GM12878 (cell line): ENCODE data around the gene TOX2. TPM values are rescaled to one million over a fixed set of nuclear protein-coding genes. Genes with fewer than 3 reads are reported as not detected.

Experiments
- ATAC-seq: fragments of 200-7000 bp; cut with Tn5 transposase; 3 replicates; pipeline ENCODE4 v1.9.1; 2020; ENCODE audit warnings: mild to moderate bottlenecking, moderate library complexity
- BruUV-seq: library from RNA; stranded (reverse); fragments of 400-500 nt; replicated peaks from 2 replicates; lab custom pipeline; 2021; lab: Mats Ljungman, UMichigan
- CTCF ChIA-PET: fragments of 300-600 bp; sonication (Branson Sonifier 250); formaldehyde crosslinking; extraction: SDS; loops from one replicate; lab custom pipeline; 2021; ENCODE audit warnings: inconsistent platforms; lab: Yijun Ruan, JAX
- POLR2A ChIA-PET: fragments of 350-600 bp; formaldehyde crosslinking; extraction: SDS; loops from one replicate; lab custom pipeline; 2021; ENCODE audit warnings: inconsistent platforms; lab: Charles Lee
- RAD21 ChIA-PET: fragments of 300-600 bp; sonication (Branson Sonifier 250); formaldehyde crosslinking; loops from one replicate; lab custom pipeline; 2023; ENCODE audit warnings: antibody characterized with exemption; ENCODE audit not compliant: unreplicated experiment; lab: Charles Lee
- SMC1A ChIA-PET: fragments of 300-600 bp; sonication (Branson Sonifier 250); formaldehyde crosslinking; loops from one replicate; lab custom pipeline; 2023; ENCODE audit not compliant: unreplicated experiment, uncharacterized antibody; lab: Charles Lee
- DNase-seq: peaks from one replicate; pipeline ENCODE4 v3.0.0-alpha.2; 2011; ENCODE audit warnings: low read depth, low spot score
- FAIRE-seq: peaks from 3 replicates; lab custom pipeline; 2011; peaks lifted over from hg19 to GRCh38; lab: Jason Lieb, UNC
- H2AFZ ChIP-seq: 2 replicates; pipeline ENCODE4 v1.6.0; 2011; ENCODE audit warnings: low read depth, low read length, control low read depth; ENCODE audit not compliant: control insufficient read depth
- H3K27ac ChIP-seq: 2 replicates; pipeline ENCODE4 v1.5.1; 2011; ENCODE audit warnings: control low read depth; ENCODE audit not compliant: control insufficient read depth, insufficient read depth
- H3K27me3 ChIP-seq, 2 experiments: replicated peaks in 1 of 2; 2 replicates each; pipeline versions ENCODE4 v1.6.0 to v1.6.1; 2011; ENCODE audit warnings: low read length in 1 of 2; ENCODE audit not compliant: control insufficient read depth in 2 of 2, insufficient read depth in 2 of 2
- H3K36me3 ChIP-seq, 2 experiments: 2 replicates each; pipeline ENCODE4 v1.5.1; 2011; ENCODE audit warnings: low read length in 1 of 2; ENCODE audit not compliant: control insufficient read depth in 2 of 2, insufficient read depth in 2 of 2
- H3K4me1 ChIP-seq: 2 replicates; pipeline ENCODE4 v1.6.1; 2011; ENCODE audit warnings: mild to moderate bottlenecking, low read length, moderate library complexity, mixed read lengths; ENCODE audit not compliant: control insufficient read depth, insufficient read depth
- H3K4me2 ChIP-seq: 2 replicates; pipeline ENCODE4 v1.6.0; 2011; ENCODE audit warnings: control low read depth; ENCODE audit not compliant: control insufficient read depth, insufficient read depth
- H3K4me3 ChIP-seq: fragments of 200-600 bp; sonication (generic); 2 replicates; pipeline ENCODE4 v1.5.1; 2016
- H3K79me2 ChIP-seq: 2 replicates; pipeline ENCODE4 v1.6.0; 2011; ENCODE audit warnings: low read length; ENCODE audit not compliant: control insufficient read depth, insufficient read depth
- H3K9ac ChIP-seq: 2 replicates; pipeline ENCODE4 v1.8.0; 2011; ENCODE audit warnings: low read length, control low read depth, mixed read lengths; ENCODE audit not compliant: control insufficient read depth, insufficient read depth
- H3K9me3 ChIP-seq: replicated peaks from 3 replicates; pipeline ENCODE4 v1.5.1; 2011; ENCODE audit warnings: mild to moderate bottlenecking, low read length; ENCODE audit not compliant: control insufficient read depth, insufficient read depth
- H4K20me1 ChIP-seq: 2 replicates; pipeline ENCODE4 v1.6.0; 2011; ENCODE audit not compliant: control insufficient read depth, insufficient read depth
- CREB1 ChIP-seq: IDR thresholded peaks from 2 replicates; pipeline ENCODE4 v1.6.1; 2012; ENCODE audit warnings: low read depth, mild to moderate bottlenecking, inconsistent platforms
- FOXM1 ChIP-seq: IDR thresholded peaks from 2 replicates; pipeline ENCODE4 v1.6.1; 2012; ENCODE audit warnings: low read depth, mild to moderate bottlenecking, inconsistent platforms, low read length, moderate library complexity
- HCFC1 ChIP-seq: fragments of 150-350 bp; IDR thresholded peaks from 2 replicates; pipeline ENCODE4 v1.6.1; 2014; ENCODE audit warnings: low read length
- JUND ChIP-seq: IDR thresholded peaks from 2 replicates; pipeline ENCODE4 v1.6.1; 2012; ENCODE audit warnings: low read depth, mild to moderate bottlenecking, low read length, improper control_type of control experiment, moderate library complexity
- NRF1 ChIP-seq: conservative IDR thresholded peaks from 2 replicates; pipeline ENCODE4 v1.6.1; 2011; ENCODE audit warnings: mild to moderate bottlenecking, low read depth, low read length, improper control_type of control experiment
- PRDM15 ChIP-seq: fragments of 450-650 bp; formaldehyde crosslinking; IDR thresholded peaks from 2 replicates; pipeline ENCODE4 v1.4.0; 2020; ENCODE audit warnings: mild to moderate bottlenecking, moderate library complexity
- RCOR1 ChIP-seq: conservative IDR thresholded peaks from 2 replicates; pipeline ENCODE4 v1.6.1; 2012; ENCODE audit warnings: low read depth, low read length, improper control_type of control experiment
- SRF ChIP-seq, 2 experiments: IDR thresholded peaks; 2 replicates each; pipeline ENCODE4 v1.6.1; 2011; ENCODE audit warnings: low read depth in 2 of 2, low read length in 2 of 2, mild to moderate bottlenecking in 1 of 2, moderate library complexity in 1 of 2
- TARDBP ChIP-seq: IDR thresholded peaks from 2 replicates; pipeline ENCODE4 v1.6.1; 2016; ENCODE audit warnings: borderline replicate concordance
- ZNF622 ChIP-seq: fragments of 450-650 bp; IDR thresholded peaks from 2 replicates; pipeline ENCODE4 v1.6.1; 2017; ENCODE audit warnings: mild to moderate bottlenecking, inconsistent platforms
- ZNF687 ChIP-seq: fragments of 450-650 bp; IDR thresholded peaks from 2 replicates; pipeline ENCODE4 v1.6.1; 2017; ENCODE audit warnings: mild to moderate bottlenecking, moderate library complexity
- WGBS: methylation state at CpG from one replicate; pipeline ENCODE4 v1.1.6; 2016; ENCODE audit warnings: low lambda C conversion rate; ENCODE audit not compliant: insufficient replicate concordance, insufficient coverage; ENCODE audit errors: missing lambda C conversion rate; 5-methylcytosine and 5-hydroxymethylcytosine counted together
- in situ Hi-C: fragments of 300-500 bp; cut with MboI; formaldehyde crosslinking; loops from 9 replicates; pipeline ENCODE4 v1.14.3; 2018; ENCODE audit warnings: mixed read lengths
- intact Hi-C: fragments of 100-400 bp; cut with micrococcal nuclease; formaldehyde crosslinking; loops from one replicate; pipeline ENCODE4 v1.14.2; 2022; ENCODE audit not compliant: unreplicated experiment
- polyA plus RNA-seq, 11 experiments: library from polyadenylated mRNA; depleted of rRNA in 4 of 11; unstranded in 6 of 11; stranded (reverse) in 5 of 11; fragments of >200 nt; fragmentation: Nextera tagmentation in 4 of 11; fragmentation: Illumina TruSeq in 1 of 11; extraction: Ambion mirVana in 4 of 11; extraction: Trizol in 1 of 11; gene quantifications; 1 replicate in 1 of 11; 2 replicates in 10 of 11; pipeline versions ENCODE4 v1.2.1 to v1.2.3, GENCODE V29; 2011 to 2016; ENCODE audit warnings: inconsistent platforms in 2 of 11, missing spikeins in 2 of 11, low read depth in 1 of 11
- total RNA-seq, 4 experiments: library from RNA; depleted of rRNA in 3 of 4; stranded (reverse); fragments of >200 nt in 3 of 4; fragmentation: Illumina TruSeq in 1 of 4; extraction: Trizol in 1 of 4; gene quantifications; 2 replicates each; pipeline versions ENCODE4 v1.2.1 to v1.2.3, GENCODE V29; 2013 to 2021
- TF ChIP-seq, protein P1 (sequence below): fragments of 150-350 bp; IDR thresholded peaks from 2 replicates; pipeline ENCODE4 v1.6.1; 2014; ENCODE audit warnings: mild to moderate bottlenecking, low read depth, low read length
- TF ChIP-seq, protein P2 (sequence below): fragments of 450-650 bp; IDR thresholded peaks from 2 replicates; pipeline ENCODE4 v1.6.1; 2017; ENCODE audit warnings: mild to moderate bottlenecking

TOX2 gene
- total and polyA plus RNA-seq, 10 of the 15 experiments (the other 5 are each of a cell fraction or from before 2014, with no cell fraction given): 2.6 to 40.5 (median 7.9) TPM

DNA sequence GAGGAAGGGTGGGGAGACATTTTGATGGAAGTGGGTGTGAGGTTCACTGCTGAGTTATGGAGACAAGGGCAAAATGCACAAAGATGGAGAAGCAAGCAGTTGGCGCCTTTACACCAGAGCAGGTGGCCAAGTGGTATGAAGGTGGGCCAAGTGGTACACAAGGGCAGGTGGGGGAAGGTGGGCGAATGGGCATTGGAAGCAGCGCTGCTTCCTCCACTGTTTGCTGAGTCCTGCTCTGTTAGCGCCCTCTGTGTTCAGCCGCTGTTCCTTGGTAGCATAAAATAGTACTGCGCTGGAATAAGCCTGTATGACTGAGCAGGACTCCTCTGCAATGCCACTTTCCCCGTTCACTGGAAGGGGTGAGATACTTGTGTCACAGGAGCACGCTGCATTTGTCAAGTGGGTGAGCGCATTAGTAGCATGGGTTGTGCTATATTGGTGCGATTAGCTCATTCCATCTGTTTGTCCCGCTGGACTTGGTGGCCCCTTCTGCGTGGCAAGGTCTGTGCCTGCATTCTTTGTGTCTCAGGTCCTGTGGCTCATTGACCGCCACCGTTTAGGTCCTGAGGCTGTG, 116.4 kb downstream of the TOX2 start:
- H3K9ac ChIP-seq: no peak overlapping the region
- ChIA-PET CTCF (no interaction called here), RAD21 (no interaction called here), SMC1A (interaction anchor here (1.0 to 2.3 kb wide), 3 partner anchors 34 to 105 kb away, joined by 5 to 7 read pairs (median 5); no protein-coding TSS in a partner anchor)
- no peak overlapping the region for H2AFZ ChIP-seq
- no peaks in the 10 kb centered on the region for H3K36me3 ChIP-seq
- BruUV-seq: no TSS peak
- H4K20me1 ChIP-seq: no peaks in the 10 kb centered on the region
- H3K9me3 ChIP-seq: no peaks in the 10 kb centered on the region; the same call in 2 of the 3 replicates
- FAIRE-seq: no peak
- H3K27me3 ChIP-seq: no peaks in the 10 kb centered on the region
- TF ChIP-seq JUND (no peak), ZNF687 (no peak), TARDBP (no peak), RCOR1 (no peak), ZNF622 (no peak), PRDM15 (CRISPR knock-in tag) (no peak), NRF1 (no peak), FOXM1 (no peak), CREB1 (no peak), HCFC1 (no peak), SRF (IDR thresholded peaks at IDR 0.05; ENCODE audit: low read depth in 2 of 2, low read length in 2 of 2) (no peak)
- TF ChIP-seq, protein P1, sequence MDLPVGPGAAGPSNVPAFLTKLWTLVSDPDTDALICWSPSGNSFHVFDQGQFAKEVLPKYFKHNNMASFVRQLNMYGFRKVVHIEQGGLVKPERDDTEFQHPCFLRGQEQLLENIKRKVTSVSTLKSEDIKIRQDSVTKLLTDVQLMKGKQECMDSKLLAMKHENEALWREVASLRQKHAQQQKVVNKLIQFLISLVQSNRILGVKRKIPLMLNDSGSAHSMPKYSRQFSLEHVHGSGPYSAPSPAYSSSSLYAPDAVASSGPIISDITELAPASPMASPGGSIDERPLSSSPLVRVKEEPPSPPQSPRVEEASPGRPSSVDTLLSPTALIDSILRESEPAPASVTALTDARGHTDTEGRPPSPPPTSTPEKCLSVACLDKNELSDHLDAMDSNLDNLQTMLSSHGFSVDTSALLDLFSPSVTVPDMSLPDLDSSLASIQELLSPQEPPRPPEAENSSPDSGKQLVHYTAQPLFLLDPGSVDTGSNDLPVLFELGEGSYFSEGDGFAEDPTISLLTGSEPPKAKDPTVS: no peak
- TF ChIP-seq, protein P2, sequence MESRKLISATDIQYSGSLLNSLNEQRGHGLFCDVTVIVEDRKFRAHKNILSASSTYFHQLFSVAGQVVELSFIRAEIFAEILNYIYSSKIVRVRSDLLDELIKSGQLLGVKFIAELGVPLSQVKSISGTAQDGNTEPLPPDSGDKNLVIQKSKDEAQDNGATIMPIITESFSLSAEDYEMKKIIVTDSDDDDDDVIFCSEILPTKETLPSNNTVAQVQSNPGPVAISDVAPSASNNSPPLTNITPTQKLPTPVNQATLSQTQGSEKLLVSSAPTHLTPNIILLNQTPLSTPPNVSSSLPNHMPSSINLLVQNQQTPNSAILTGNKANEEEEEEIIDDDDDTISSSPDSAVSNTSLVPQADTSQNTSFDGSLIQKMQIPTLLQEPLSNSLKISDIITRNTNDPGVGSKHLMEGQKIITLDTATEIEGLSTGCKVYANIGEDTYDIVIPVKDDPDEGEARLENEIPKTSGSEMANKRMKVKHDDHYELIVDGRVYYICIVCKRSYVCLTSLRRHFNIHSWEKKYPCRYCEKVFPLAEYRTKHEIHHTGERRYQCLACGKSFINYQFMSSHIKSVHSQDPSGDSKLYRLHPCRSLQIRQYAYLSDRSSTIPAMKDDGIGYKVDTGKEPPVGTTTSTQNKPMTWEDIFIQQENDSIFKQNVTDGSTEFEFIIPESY: no peak
- TF ChIP-seq, all 136 proteins: peak for 0
- DNase-seq (no peak), ATAC-seq (no peak)
- Histone ChIP-seq H3K79me2 (no peaks in the 10 kb centered on the region), H3K4me2 (no peak overlapping the region), H3K4me1 (peaks cover 21% of the 10 kb centered on the region), H3K4me3 (no peak overlapping the region), H3K27ac (no peak overlapping the region)
- 89% methylated on average over 14 of the region's 14 CpGs for WGBS
- in situ Hi-C loops: no loop called here
- POLR2A ChIA-PET: no interaction called here
- intact Hi-C loops: no loop called here
